Activated CD4-positive, alpha-beta T cell treated with anti-CD3 and anti-CD28 coated beads, Interleukin-2, amount 50 U/mL, for 1 hour (primary cell): ENCODE results near the gene MCOLN2.

Source experiments
- DNase-seq: peaks from one replicate; pipeline ENCODE4 v3.0.0-alpha.2; 2020

Gene MCOLN2

DNA sequence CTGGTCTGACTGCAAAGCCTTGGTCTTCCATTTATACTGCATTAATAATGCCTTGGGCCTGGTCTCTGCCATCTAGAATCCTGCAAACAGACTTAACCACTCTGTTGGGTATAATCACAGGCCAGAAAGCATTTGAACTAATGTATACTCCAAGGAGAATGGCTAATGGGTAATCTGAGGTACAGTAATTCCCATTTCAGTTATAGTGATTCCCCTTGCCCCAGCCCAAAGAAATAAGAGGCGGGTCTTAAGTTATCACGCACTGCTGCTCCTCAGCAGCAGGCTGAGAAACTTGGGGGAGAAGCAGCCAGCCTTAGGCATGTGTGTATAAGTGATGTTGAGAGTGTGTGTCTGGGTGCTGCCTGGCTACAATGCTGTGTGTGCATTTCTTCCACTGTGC, 106.3 kb downstream of the MCOLN2 start:
- no peak for DNase-seq

DNA sequence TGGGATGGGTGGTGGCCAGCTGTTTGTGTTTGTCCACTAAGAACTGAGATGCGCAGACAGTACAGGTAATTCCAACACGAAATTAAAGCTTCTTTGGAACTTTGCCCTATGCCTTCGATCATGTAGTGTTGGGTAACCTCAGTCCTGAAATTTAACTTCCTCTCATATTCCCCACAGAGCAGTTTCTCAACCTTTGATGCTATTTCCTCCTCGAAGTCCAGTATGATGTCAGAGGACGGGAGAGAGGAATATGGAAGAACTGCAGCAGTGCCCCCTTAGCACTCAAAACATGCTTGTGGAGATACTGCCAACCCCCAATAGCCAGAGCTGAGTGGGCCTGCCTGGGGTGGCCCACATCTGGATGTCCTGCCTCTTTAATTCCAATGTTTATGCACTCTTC, 107.5 kb downstream of the MCOLN2 start:
- DNase-seq: no peak

GRCh38 chr1:84888753-84889152, 108.2 kb downstream of the MCOLN2 start:
- DNase-seq: peak; percentile 6

DNA sequence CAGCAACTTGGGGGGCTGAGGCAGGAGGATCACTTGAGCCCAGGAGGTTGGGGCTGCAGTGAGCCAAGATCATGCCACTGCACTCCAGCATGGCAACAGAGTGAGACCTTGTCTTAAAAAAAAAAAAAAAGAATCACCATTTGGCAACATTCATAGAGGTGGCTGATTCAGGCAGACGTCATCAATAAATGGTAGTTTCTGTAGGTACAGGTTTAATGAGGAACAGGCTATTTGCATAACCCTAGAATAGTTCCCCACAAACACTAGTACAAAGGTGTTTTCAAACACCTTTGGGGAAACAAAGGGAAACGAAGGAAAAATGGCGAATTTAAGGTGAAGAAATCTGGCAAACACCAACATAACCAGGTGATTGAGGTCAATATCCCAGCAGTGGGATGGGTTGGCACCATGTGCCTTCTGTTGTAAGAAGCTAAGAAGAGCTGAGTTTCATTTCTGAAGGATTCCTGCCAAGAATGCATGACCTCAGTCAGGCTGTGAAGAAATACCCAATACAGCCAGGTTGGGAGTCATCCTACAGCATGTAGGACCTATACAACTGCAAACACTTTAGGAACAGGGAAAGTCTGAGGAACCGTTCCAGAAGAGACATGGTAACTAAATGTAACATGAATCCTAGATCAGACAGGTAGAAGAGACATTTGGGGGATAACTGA, 109.5 kb downstream of the MCOLN2 start:
- no peak for DNase-seq

DNA sequence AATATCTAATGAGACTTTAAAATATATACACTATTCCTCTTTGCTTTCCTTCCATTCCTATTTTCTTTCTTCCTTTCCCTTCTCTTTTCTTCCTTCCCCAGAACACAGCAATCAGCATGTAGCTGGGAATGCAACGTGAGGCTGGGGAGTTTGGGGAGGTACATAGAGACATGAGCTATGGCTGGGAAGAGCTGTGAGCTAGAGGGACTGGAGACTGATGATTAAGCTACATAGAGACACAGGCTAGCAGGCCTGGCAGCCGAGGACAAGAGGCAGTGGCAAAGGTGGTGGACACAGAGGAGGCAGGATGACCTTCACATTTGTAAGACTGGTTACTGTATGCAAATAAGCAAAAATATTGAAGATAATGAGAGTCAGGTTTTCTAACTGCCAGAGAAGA, 111.4 kb downstream of the MCOLN2 start:
- DNase-seq: no peak

DNA sequence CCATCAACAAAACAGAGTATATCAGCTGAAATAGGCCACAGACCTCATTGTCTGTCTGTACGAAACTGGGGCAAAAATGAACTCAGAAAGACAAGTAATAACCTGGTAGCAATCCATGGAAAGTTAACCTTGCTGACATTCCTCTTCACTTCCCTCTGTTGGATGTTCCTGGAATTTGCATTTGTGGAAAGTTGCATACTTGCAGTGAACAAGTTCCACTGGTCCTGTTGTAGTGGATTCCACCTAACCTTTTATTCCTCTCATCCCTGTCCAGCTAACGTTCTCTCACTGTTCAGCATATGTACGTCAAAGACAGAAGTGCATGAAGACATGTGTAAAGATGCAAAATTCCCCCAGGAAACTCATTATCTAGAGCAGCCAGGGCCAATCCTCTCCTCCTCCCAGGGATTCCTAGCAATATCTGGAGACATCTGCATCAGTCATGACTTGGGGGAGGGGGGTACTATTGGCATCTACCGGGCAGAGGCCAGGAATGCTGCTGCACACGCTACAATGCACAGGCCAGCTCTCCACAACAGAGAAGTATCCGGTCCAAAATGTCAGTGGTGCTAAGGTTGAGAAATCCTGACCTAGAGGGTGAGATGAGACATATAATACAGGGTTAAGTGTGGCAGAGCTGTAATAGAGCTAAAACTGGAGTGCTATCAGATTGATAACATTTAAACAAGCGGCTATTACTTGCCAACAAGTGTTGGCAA, 112.1 kb downstream of the MCOLN2 start:
- no peak for DNase-seq

DNA sequence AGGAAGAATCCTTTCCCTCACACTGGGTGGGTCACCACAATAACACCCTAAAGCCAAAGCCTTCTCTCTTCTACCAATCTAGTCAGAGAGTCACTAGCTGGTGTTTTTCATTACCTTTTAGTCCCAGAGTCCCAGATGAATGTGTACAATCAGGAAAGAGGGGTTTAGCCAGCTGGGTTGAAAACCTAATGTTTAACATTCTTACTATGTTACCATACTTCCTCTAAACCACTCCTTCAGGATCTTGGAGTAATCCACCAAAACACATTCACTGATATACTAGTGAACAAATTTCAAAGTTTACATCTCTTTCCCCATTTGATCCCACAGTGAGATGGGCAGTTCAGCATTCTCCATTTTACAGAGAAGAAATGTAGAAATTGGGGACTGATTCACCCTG, 113.6 kb downstream of the MCOLN2 start:
- DNase-seq: no peak

DNA sequence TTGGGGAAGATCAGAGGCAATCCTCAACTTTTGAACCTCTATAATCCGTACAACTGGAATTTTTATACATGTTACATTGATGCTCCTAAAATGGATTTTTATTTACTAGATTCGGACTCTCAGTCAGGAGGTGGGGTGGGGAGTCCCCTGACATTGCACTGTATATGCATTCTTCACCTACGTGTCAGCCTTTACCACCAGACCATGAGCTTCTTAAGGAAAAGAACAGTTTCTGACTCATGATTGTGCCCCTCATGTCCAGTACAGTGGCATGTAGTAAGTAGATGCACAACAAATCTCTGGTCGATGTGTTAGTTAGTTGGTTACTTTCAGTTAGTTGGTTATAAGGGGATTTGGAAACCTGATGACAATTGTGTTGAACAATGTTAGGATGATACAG, 119.3 kb downstream of the MCOLN2 start:
- no peak for DNase-seq

- no peak for DNase-seq
Measured at GRCh38 chr1:84876353-84876752, 120.6 kb downstream of the MCOLN2 start.
